H1 (cell line): ENCODE data around the gene IRF4. TPM values are rescaled to one million over a fixed set of nuclear protein-coding genes. Genes with fewer than 3 reads are reported as not detected.

Experiments
- KDM5A ChIP-seq: fragments of 200-600 bp; IDR thresholded peaks from 2 replicates; pipeline ENCODE4 v1.7.1; 2012; ENCODE audit warnings: mild to moderate bottlenecking, low read length, inconsistent platforms, mixed read lengths
- ZNF274 ChIP-seq: IDR thresholded peaks from 2 replicates; pipeline ENCODE4 v1.7.0; 2012; ENCODE audit warnings: low read length, borderline replicate concordance; ENCODE audit errors: extremely low read depth
- polyA plus RNA-seq, 7 experiments: library from polyadenylated mRNA; depleted of rRNA in 3 of 7; stranded (reverse) in 5 of 7; unstranded in 2 of 7; fragments of >200 nt in 5 of 7; fragments of 200-250 nt in 2 of 7; gene quantifications; 1 replicate in 5 of 7; 2 replicates in 1 of 7; 4 replicates in 1 of 7; pipeline versions ENCODE4 v1.2.1 to v1.2.3, GENCODE V29; 2011 to 2013; ENCODE audit warnings: missing spikeins in 2 of 7, mixed read lengths in 2 of 7
- total RNA-seq: library from RNA; stranded (reverse); fragmentation: NEBNext Ultra II Directional; extraction: Animal tissue kit (Norgen Biotek cat#: 25700); gene quantifications from 2 replicates; pipeline ENCODE4 v1.2.1, GENCODE V29; 2021

The IRF4 gene
- total and polyA plus RNA-seq, 2 of the 8 experiments (the other 6 are each of a cell fraction or from before 2014, with no cell fraction given): 0.77 to 2.1 TPM

GRCh38 chr6:455835-456234, 64.3 kb downstream of the IRF4 start (continued):
- TF ChIP-seq ZNF274 (no peak), KDM5A (no peak)
